NCI-H187 (cell line): ENCODE results near the gene ZNF529.
"Not testable (repeated sequence)": the region's sequence is repeated elsewhere in the genome, so short reads cannot be mapped to it uniquely, and the experiment has no call there.

Experiments used
- DNase-seq, 2 experiments: peaks; one replicate each; lab custom pipeline; 2025; lab: John Stamatoyannopoulos, UW

The ZNF529 gene

GRCh38 chr19:36573020-36573894 is at the start of gene ZNF529:
TSS of gene ZNF529 (minus strand) at chr19:36573292. CDS start at chr19:36572346, 946 bp downstream.
- DNase-seq: peak; percentile 53 to 59

GRCh38 chr19:36605877-36606478 is 32.9 kb upstream of the ZNF529 start:
- DNase-seq: peak in 1 of 2 experiments; percentile 37

- DNase-seq: peak; percentile 56 to 60
Measured at GRCh38 chr19:36605101-36605876, 32.2 kb upstream of the ZNF529 start, which contains the start of gene ZNF382. TSS of gene ZNF382 (plus strand) at chr19:36605313. CDS start at chr19:36609915, 4,602 bp downstream.

- DNase-seq: peak; percentile 35 to 49
Measured at GRCh38 chr19:36604656-36605100, 31.6 kb upstream of the ZNF529 start.

GRCh38 chr19:36602681-36603080 is 29.6 kb upstream of the ZNF529 start:
- DNase-seq: not testable (repeated sequence)

- no peak for DNase-seq
Measured at GRCh38 chr19:36579255-36579654, 6.2 kb upstream of the ZNF529 start.

- no peak for DNase-seq
Measured at GRCh38 chr19:36577271-36577996, 4.3 kb upstream of the ZNF529 start.

- no peak for DNase-seq
Measured at GRCh38 chr19:36574741-36575140, 1.6 kb upstream of the ZNF529 start.

- DNase-seq: no peak
Measured at GRCh38 chr19:36573895-36574720, 1.0 kb upstream of the ZNF529 start.

GRCh38 chr19:36572593-36573019 is 486 bp downstream of the ZNF529 start:
- DNase-seq: no peak

GRCh38 chr19:36564391-36564790 is 8.7 kb downstream of the ZNF529 start:
- no peak for DNase-seq

GRCh38 chr19:36547001-36547732 is 25.9 kb downstream of the ZNF529 start:
- DNase-seq: peak in 1 of 2 experiments; percentile 46

GRCh38 chr19:36528921-36529518 is 44.1 kb downstream of the ZNF529 start:
- no peak for DNase-seq

- DNase-seq: peak; percentile 96 to 99
Measured at GRCh38 chr19:36528194-36528920, 44.7 kb downstream of the ZNF529 start, which contains the start of gene ZNF260. TSS of gene ZNF260 (minus strand) at chr19:36528271. CDS start at chr19:36515238, 13,033 bp downstream.

- DNase-seq: no peak
Measured at GRCh38 chr19:36527873-36528193, 45.3 kb downstream of the ZNF529 start.

GRCh38 chr19:36527341-36527740 is 45.8 kb downstream of the ZNF529 start:
- no peak for DNase-seq

- no peak for DNase-seq
Measured at GRCh38 chr19:36526581-36526980, 46.5 kb downstream of the ZNF529 start.

GRCh38 chr19:36524617-36525016 is 48.5 kb downstream of the ZNF529 start:
- DNase-seq: no peak
